MM.1S (cell line): ENCODE results near the gene TRAPPC12.

Experiments
- DNase-seq: peaks from one replicate; pipeline ENCODE4 v3.0.0-alpha.2; 2015
- H2AFZ ChIP-seq: fragments of 300-600 bp; sonication (generic); 2 replicates; pipeline ENCODE4 v1.6.0; 2016; ENCODE audit warnings: antibody characterized with exemption, low read length
- H3F3A ChIP-seq: fragments of 300-600 bp; sonication (generic); 2 replicates; pipeline ENCODE4 v1.6.1; 2016; ENCODE audit warnings: mild to moderate bottlenecking, antibody characterized with exemption, low read length, moderate library complexity, mixed read lengths; ENCODE audit not compliant: insufficient read depth
- H3K27ac ChIP-seq: fragments of 300-600 bp; sonication (generic); 2 replicates; pipeline ENCODE4 v1.5.1; 2016; ENCODE audit warnings: mild to moderate bottlenecking, low read length
- H3K27me3 ChIP-seq: fragments of 300-600 bp; sonication (generic); replicated peaks from 2 replicates; pipeline ENCODE4 v1.6.0; 2016; ENCODE audit warnings: low read length; ENCODE audit not compliant: insufficient read depth
- H3K36me3 ChIP-seq: fragments of 300-600 bp; sonication (generic); replicated peaks from 2 replicates; pipeline ENCODE4 v1.6.1; 2016; ENCODE audit warnings: mild to moderate bottlenecking, low read length, mixed read lengths; ENCODE audit not compliant: insufficient read depth
- H3K4me1 ChIP-seq: fragments of 300-600 bp; sonication (generic); 2 replicates; pipeline ENCODE4 v1.6.1; 2016; ENCODE audit warnings: low read length, mixed read lengths
- H3K4me2 ChIP-seq: fragments of 300-600 bp; sonication (generic); 2 replicates; pipeline ENCODE4 v1.6.0; 2016; ENCODE audit warnings: low read depth, low read length
- H3K4me3 ChIP-seq: fragments of 300-600 bp; sonication (generic); 2 replicates; pipeline ENCODE4 v1.5.1; 2016; ENCODE audit warnings: low read length, mixed read lengths
- H3K79me2 ChIP-seq: fragments of 300-600 bp; sonication (generic); 2 replicates; pipeline ENCODE4 v1.6.1; 2016; ENCODE audit warnings: mixed run types, low read length, mixed read lengths
- H3K9ac ChIP-seq: fragments of 300-600 bp; sonication (generic); 2 replicates; pipeline ENCODE4 v1.6.1; 2016; ENCODE audit warnings: low read length, mixed read lengths
- H3K9me2 ChIP-seq: fragments of 300-600 bp; sonication (generic); replicated peaks from 2 replicates; pipeline ENCODE4 v1.6.1; 2016; ENCODE audit warnings: mild to moderate bottlenecking, low read length, mixed read lengths; ENCODE audit not compliant: insufficient read depth
- H3K9me3 ChIP-seq: fragments of 300-600 bp; sonication (generic); replicated peaks from 2 replicates; pipeline ENCODE4 v1.6.1; 2016; ENCODE audit warnings: mild to moderate bottlenecking, low read length, mixed read lengths; ENCODE audit not compliant: insufficient read depth
- H4K20me1 ChIP-seq: fragments of 300-600 bp; sonication (generic); 2 replicates; pipeline ENCODE4 v1.6.1; 2016; ENCODE audit warnings: mild to moderate bottlenecking, low read length, moderate library complexity, mixed read lengths; ENCODE audit not compliant: insufficient read depth
- CTCF ChIP-seq: fragments of 300-600 bp; sonication (generic); IDR thresholded peaks from 2 replicates; pipeline ENCODE4 v1.5.1; 2016; ENCODE audit warnings: antibody characterized with exemption, low read length, mixed read lengths
- EZH2 ChIP-seq: fragments of 300-600 bp; sonication (generic); optimal IDR thresholded peaks from 2 replicates; pipeline ENCODE3; 2017; ENCODE audit warnings: low read depth, mild to moderate bottlenecking, antibody characterized with exemption, low read length, mixed read lengths
- EZH2phosphoT487 ChIP-seq: fragments of 300-600 bp; sonication (generic); IDR thresholded peaks from 2 replicates; pipeline ENCODE4 v1.6.1; 2018; ENCODE audit warnings: antibody characterized with exemption, low read length

The TRAPPC12 gene

GRCh38 chr2:3388412-3388738 lies 8.9 kb downstream of the TRAPPC12 start:
- Histone ChIP-seq H3K4me2 (no peak overlapping the region), H3K36me3 (no peaks in the 10 kb centered on the region), H2AFZ (no peak overlapping the region), H3K27ac (no peak overlapping the region), H3K79me2 (no peaks in the 10 kb centered on the region), H3K4me1 (no peaks in the 10 kb centered on the region), H3K27me3 (no peaks in the 10 kb centered on the region), H3K4me3 (no peak overlapping the region), H3K9me2 (no peaks in the 10 kb centered on the region), H3K9me3 (no peaks in the 10 kb centered on the region), H3F3A (no peaks in the 10 kb centered on the region), H3K9ac (no peak overlapping the region), H4K20me1 (no peaks in the 10 kb centered on the region)
- DNase-seq, result no peak
- TF ChIP-seq EZH2phosphoT487 (no peak), EZH2 (no peak), CTCF (no peak)

- Histone ChIP-seq H3K9me2 (no peaks in the 10 kb centered on the region), H3K4me3 (no peak overlapping the region), H2AFZ (no peak overlapping the region), H3K79me2 (no peaks in the 10 kb centered on the region), H3K4me1 (no peaks in the 10 kb centered on the region), H3K36me3 (no peaks in the 10 kb centered on the region), H4K20me1 (no peaks in the 10 kb centered on the region), H3K27me3 (no peaks in the 10 kb centered on the region), H3K27ac (no peak overlapping the region), H3K9me3 (no peaks in the 10 kb centered on the region), H3K4me2 (no peak overlapping the region), H3F3A (no peaks in the 10 kb centered on the region), H3K9ac (no peak overlapping the region)
- TF ChIP-seq EZH2phosphoT487 (no peak), CTCF (no peak), EZH2 (no peak)
- DNase-seq, result no peak
Measured at GRCh38 chr2:3389193-3389592, 9.7 kb downstream of the TRAPPC12 start.

- no peaks in the 10 kb centered on the region for H3K9me3 ChIP-seq
- no peak overlapping the region for H3K4me3 ChIP-seq
- no peak overlapping the region for H2AFZ ChIP-seq
- H3K4me1 ChIP-seq, result no peaks in the 10 kb centered on the region
- H3K79me2 ChIP-seq, result no peaks in the 10 kb centered on the region
- H3K4me2 ChIP-seq, result no peak overlapping the region
- DNase-seq, result no peak
- H3K27me3 ChIP-seq, result no peaks in the 10 kb centered on the region
- no peak overlapping the region for H3K27ac ChIP-seq
- TF ChIP-seq EZH2 (no peak), CTCF (no peak), EZH2phosphoT487 (no peak)
- no peaks in the 10 kb centered on the region for H3F3A ChIP-seq
- H3K36me3 ChIP-seq, result no peaks in the 10 kb centered on the region
- no peak overlapping the region for H3K9ac ChIP-seq
- no peaks in the 10 kb centered on the region for H3K9me2 ChIP-seq
- H4K20me1 ChIP-seq, result no peaks in the 10 kb centered on the region
Measured at GRCh38 chr2:3390041-3390440, 10.5 kb downstream of the TRAPPC12 start.

DNA sequence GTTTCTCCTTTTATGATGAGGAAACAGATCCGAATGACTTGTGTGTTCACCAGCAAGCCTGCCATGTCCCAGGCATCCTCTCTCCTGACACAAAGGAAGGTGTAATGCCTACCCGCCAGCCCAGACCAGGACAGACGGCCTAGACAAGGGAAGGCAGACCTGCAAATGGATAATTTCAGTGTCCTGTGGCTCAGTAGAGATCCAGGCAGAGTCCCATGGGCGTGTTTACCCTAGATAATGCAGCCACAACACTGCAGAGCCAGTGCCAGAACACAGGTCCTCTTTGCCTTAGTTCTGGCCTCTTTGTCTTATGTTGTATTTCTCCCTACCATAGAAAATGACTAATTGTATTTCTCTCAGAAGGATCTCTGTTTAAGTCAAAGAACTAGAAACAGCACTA lies 12.7 kb downstream of the TRAPPC12 start:
- no peaks in the 10 kb centered on the region for H3K36me3 ChIP-seq
- H3K4me3 ChIP-seq, result no peak overlapping the region
- H3K9me3 ChIP-seq, result no peaks in the 10 kb centered on the region
- no peaks in the 10 kb centered on the region for H4K20me1 ChIP-seq
- no peaks in the 10 kb centered on the region for H3K79me2 ChIP-seq
- DNase-seq, result no peak
- no peaks in the 10 kb centered on the region for H3K9me2 ChIP-seq
- H3K27ac ChIP-seq, result no peak overlapping the region
- no peaks in the 10 kb centered on the region for H3K4me1 ChIP-seq
- no peak overlapping the region for H2AFZ ChIP-seq
- H3K4me2 ChIP-seq, result no peak overlapping the region
- no peak overlapping the region for H3K9ac ChIP-seq
- no peak for TF ChIP-seq EZH2phosphoT487
- TF ChIP-seq EZH2, result no peak
- no peak for TF ChIP-seq CTCF
- no peaks in the 10 kb centered on the region for H3F3A ChIP-seq
- H3K27me3 ChIP-seq, result no peaks in the 10 kb centered on the region
